ENCODE data around the gene RPUSD1. TPM values are rescaled to one million over a fixed set of nuclear protein-coding genes. Genes with fewer than 3 reads are reported as not detected.
A peak's percentile ranks its signal among the peaks of the same experiment; 100 is the strongest.
"Not testable (repeated sequence)": the region's sequence is repeated elsewhere in the genome, so short reads cannot be mapped to it uniquely, and the experiment has no call there.

The RPUSD1 gene
- total RNA-seq (10 to 100 TPM in 2 of 6 donors, 1 to 10 TPM in 4; 6.2 to 11.1 (median 8.6) TPM), polyA plus RNA-seq (10 to 100 TPM; 17.7 to 21.1 TPM)

GRCh38 chr16:787978-788398 lies at the start of gene RPUSD1:
Gene RPUSD1, minus strand, starts transcription at chr16:788381. Its CDS starts 644 bp downstream, at chr16:787737.
- no peaks in the 10 kb centered on the region for H3K27me3 ChIP-seq
- intact Hi-C loops (cut with DNase I): loop anchor here in 2 of 3 donors (2.0 to 10.0 kb wide), 2 partner anchors 73 to 83 kb away; partner anchors contain the start of genes FBXL16 (in 1 of the 2) and METRN (in 1 of the 2)
- TF ChIP-seq CTCF (IDR thresholded peaks at IDR 0.05): no peak
- no peaks in the 10 kb centered on the region for H3K9me3 ChIP-seq
- WGBS, 2 donors: 0 to 2% methylated on average over 9 to 45 of the region's 45 CpGs
- H3K4me3 ChIP-seq: peak within 1 kb of the TSS; percentile 89 to 96 (median 93)
- FAIRE-seq (no peak), ATAC-seq (peak in 3 of 4 donors; percentile 1 to 17 (median 1)), DNase-seq (no peak)
- peaks cover 0 to 13% (median 6%) of the 10 kb centered on the region in 3 donors for H3K4me1 ChIP-seq
- H3K36me3 ChIP-seq: no peaks in the 10 kb centered on the region
- H3K27ac ChIP-seq: peak within 1 kb of the TSS in 1 of 4 donors; percentile 39

GRCh38 chr16:836822-837221 lies 48.6 kb upstream of the RPUSD1 start:
- DNase-seq; H3K27me3 ChIP-seq; H3K4me1 ChIP-seq; H3K4me3 ChIP-seq; H3K36me3 ChIP-seq; intact Hi-C loops (cut with DNase I); H3K9me3 ChIP-seq; H3K27ac ChIP-seq; ATAC-seq; FAIRE-seq: not testable (repeated sequence)
- 79 to 84% methylated on average over 3 of the region's 3 CpGs for WGBS, 2 donors

- TF ChIP-seq CTCF (IDR thresholded peaks at IDR 0.05): no peak
- intact Hi-C loops (cut with DNase I): no loop called here
- H3K4me1 ChIP-seq: no peaks in the 10 kb centered on the region
- 75 to 83% methylated on average over 4 of the region's 4 CpGs for WGBS, 2 donors
- no peaks in the 10 kb centered on the region for H3K36me3 ChIP-seq
- no peak for DNase-seq
- H3K27ac ChIP-seq: no peak overlapping the region
- no peaks in the 10 kb centered on the region for H3K27me3 ChIP-seq
- no peak for ATAC-seq
- H3K4me3 ChIP-seq: no peak overlapping the region
- H3K9me3 ChIP-seq: no peaks in the 10 kb centered on the region
- no peak for FAIRE-seq
These were observed 48.0 kb upstream of the RPUSD1 start for GRCh38 chr16:836221-836620.

- intact Hi-C loops (cut with DNase I): no loop called here
These were observed 47.2 kb upstream of the RPUSD1 start for GRCh38 chr16:835373-835772.

GRCh38 chr16:833411-833810 lies 45.2 kb upstream of the RPUSD1 start:
- no peak overlapping the region for H3K27ac ChIP-seq
- no peak for DNase-seq
- intact Hi-C loops (cut with DNase I): no loop called here
- no peak for TF ChIP-seq CTCF (IDR thresholded peaks at IDR 0.05)
- ATAC-seq: no peak
- no peak for FAIRE-seq
- H3K4me1 ChIP-seq: no peaks in the 10 kb centered on the region
- no peaks in the 10 kb centered on the region for H3K27me3 ChIP-seq
- H3K9me3 ChIP-seq: no peaks in the 10 kb centered on the region
- no peak overlapping the region for H3K4me3 ChIP-seq
- 73 to 79% methylated on average over 14 of the region's 14 CpGs for WGBS, 2 donors
- H3K36me3 ChIP-seq: no peaks in the 10 kb centered on the region

More at GRCh38 chr16:835373-835772, 47.2 kb upstream of the RPUSD1 start:
- no peaks in the 10 kb centered on the region for H3K9me3 ChIP-seq
- DNase-seq (no peak), FAIRE-seq (no peak), ATAC-seq (no peak)
- H3K4me3 ChIP-seq: no peak overlapping the region
- H3K36me3 ChIP-seq: no peaks in the 10 kb centered on the region
- H3K4me1 ChIP-seq: no peaks in the 10 kb centered on the region
- H3K27ac ChIP-seq: no peak overlapping the region
- WGBS, 2 donors: 84 to 85% methylated on average over 10 of the region's 10 CpGs
- H3K27me3 ChIP-seq: no peaks in the 10 kb centered on the region
- no peak for TF ChIP-seq CTCF (IDR thresholded peaks at IDR 0.05)

All from pancreas (tissue), 10 donors.